T-helper 2 cell (primary cell): ENCODE measurements around the gene SRP68.
A peak's percentile ranks its signal among the peaks of the same experiment; 100 is the strongest.

Experiments
- DNase-seq, 5 experiments: peaks; one replicate each; pipeline versions ENCODE4 v3.0.0 to v3.0.0-alpha.2; 2012 to 2022
- total RNA-seq, 2 donors: gene quantifications; one replicate each; lab custom pipeline; 2026; lab: John Stamatoyannopoulos, UW

SRP68 gene
- total RNA-seq: 42.4 to 43.4 reads per million in 2 donors

DNA sequence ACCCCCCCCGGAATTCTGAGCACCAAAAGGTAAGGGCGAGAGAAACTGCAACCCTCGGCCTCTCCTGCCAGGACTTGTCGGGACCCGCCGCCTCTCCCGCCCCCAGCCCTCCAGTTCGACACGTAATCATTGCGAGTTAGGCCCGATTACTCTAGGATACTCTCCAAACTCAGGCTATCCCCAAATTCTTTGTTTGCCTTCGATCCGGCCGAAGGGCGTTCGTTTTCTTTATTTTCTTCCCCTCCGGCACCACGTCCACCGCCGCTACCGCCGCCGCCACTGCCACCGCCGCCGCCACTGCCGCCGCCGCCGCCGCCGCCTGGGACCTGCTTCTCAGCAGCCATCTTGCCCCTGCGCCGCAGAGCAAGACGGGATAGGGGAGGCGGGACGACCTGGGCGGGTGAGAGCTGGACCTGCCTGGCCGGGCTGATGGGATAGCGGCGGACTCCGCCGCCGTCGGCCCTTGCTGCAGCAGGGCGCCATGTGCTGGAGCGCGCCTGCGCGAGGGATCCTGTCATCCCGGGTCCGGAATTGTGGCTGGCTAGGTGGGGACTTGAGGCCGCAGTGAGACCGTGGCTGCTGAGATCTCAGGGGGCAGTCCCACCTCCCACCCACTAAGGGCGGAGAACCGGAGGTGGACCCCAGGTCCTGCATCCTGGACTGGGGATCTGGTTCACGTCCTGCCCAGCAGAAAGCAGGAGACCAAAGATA, at the start of gene SRP68:
Gene SRP68 (minus strand): TSS at position 370 of the 711 bp plus-strand sequence. CDS start 26 bp downstream, at position 344.
- DNase-seq: peak; percentile 59 to 89 (median 72)

DNA sequence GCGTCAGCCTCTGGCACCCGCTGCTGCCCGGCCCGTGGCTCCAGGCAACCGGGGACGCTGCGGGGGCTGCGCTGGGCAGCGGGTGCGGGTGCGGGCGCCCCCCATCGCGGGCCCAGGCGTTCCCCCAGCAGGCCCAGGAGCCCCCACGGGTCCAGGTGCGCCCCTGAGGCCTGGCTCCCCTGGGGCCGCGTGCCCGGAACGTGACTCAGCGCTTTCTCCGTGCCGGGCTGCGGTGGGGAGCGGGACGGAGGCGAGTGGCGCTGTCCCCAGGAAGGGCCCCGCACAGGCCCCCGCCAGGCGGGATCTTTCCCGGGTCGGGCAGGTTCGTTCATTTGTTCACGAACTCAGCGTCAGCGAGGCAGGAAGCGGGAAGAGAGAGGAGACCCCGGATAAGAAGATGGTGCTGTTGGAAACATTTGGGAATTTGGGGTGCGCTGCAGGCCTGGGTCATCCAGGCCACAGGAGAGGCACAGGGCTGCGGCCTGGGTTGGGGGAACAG, 49.7 kb upstream of the SRP68 start:
- DNase-seq: no peak

DNA sequence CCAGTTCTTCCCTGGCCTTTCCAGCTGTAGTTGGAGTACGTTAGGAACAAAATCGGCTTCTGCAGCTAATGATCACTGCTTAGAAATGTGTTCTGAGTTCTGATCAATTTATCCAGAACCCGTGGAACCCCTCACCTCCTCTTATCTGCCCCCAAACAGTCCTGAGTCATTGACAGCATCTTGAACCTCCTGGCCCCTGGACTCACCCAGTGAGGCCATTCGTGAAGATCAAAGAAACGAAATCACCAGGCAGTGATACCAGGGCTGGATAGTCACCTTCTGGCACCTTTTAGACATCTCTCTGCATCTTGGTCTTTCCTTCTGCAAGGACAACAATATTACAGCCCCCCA, 48.3 kb upstream of the SRP68 start:
- no peak for DNase-seq

DNA sequence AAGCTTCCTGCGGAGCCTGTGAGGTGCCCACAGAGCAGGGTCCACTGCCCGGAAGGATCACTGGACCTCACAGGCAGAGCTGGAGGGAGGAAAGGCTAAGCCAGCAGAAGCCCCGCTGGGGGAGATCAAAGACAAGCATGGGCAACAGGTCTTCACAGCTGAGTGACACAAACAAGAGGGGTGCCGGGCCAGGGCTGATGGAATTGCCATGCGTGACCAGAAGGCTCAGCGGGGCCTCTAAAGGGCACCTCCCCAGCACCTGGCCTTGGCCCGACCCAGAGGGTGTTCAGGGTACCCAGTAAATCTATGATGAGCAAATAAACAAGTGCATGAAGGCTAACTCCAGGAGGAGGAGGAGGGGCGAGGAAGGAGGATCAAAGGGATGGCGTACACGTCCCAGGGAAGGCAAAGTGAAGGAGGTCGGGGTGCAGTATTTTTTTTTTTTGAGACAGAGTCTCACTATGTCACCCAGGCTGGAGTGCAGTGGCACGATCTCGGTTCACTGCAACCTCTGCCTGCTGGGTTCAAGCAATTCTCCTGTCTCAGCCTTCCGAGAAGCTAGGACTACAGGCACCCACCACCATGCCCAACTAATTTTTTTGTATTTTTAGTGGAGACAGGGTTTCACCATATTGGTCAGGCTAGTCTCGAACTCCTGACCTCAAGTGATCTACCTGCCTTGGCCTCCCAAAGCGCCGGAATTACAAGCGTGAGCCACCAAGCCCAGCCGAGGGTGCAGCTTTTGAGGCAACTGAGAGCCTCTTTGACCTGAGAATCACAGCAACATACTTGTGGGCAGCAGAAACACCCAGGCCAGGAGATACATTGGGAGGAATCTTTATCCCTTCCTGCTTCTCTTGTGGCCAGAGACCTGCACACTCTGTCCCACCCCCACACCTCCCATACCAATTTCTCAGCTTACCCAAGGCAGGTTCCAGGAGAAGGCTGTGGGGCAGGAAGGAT, 47.4 kb upstream of the SRP68 start:
- DNase-seq: no peak

DNA sequence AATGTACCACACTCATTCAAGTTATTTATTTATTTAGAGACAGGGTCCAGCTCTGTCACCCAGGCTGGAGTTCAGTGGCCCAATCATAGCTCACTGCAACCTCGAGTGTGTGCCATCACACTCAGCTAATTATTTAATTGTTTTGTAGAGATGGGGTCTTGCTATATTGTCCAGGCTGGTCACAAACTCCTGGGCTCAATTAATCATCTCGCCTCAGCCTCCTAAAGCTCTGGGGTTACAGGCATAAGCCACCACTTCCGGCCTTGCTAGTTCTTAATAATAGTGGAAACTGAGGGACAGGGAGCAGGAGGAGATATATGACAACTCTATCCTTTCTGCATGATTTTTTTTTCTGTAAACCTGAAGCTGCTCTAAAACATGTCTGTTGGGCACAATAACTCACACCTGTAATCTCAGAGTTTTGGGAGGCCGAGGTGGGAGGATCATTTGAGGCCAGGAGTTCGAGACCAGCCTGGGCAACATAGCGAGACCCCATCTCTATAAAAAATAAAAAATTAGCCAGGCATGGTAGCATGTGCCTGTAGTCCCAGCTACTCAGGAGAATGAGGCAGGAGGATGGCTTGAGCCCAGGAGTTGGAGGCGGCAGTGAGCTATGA, 42.9 kb upstream of the SRP68 start:
- DNase-seq: no peak

DNA sequence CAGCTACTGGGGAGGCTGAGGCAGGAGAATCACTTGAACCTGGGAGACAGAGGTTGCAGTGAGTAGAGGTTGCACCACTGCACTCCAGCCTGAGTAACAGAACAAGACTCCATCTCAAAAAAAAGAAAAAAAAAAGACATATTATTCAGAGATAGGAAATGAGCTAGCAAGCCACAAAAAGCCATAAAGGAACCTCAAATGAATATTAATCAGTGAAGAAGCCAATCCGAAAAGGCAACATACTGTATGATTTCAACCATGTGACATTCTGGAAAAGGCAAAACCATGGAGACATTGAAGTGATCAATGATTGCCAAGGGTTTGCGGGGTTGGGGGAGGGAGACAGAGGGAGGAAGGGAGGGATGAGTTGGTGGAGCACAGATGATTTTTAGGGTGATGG, 39.6 kb upstream of the SRP68 start:
- DNase-seq: no peak

DNA sequence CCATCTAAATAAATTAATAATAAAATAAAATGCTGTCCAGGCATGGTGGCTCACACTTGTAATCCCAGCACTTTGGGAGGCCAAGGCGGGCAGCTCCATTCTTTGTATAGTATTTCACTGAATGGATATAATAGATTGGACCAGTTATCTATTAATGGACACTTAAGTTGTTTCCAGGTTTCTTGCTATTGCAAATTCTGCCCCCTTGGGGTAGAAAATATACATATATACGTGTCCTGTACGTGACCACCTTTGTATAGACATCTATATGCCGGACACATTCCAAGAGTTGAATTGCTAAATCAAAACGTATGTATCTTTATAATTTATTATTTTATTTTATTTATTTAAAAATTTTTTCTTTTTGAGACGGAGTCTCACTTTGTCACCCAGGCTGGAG, 35.2 kb upstream of the SRP68 start:
- peak in 1 of 5 experiments; percentile 21 for DNase-seq

DNA sequence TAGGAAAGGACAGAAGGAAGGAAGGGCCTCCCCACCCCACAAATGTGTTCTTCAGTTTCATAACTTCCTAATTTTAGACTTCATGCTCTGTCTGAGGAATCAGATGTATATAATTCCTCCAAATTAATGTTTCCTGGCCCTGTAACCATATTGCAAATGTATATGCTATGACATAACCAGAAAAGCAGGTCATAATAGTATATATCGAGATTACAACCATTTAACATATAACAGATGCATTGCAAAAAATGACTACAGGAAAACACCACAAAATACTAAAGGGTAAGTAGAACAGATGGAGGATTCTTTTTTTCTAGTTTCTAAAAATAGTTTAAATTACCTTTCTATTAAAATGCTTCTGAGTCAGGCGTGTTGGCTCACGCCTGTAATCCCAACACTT, 34.4 kb upstream of the SRP68 start:
- DNase-seq: no peak

DNA sequence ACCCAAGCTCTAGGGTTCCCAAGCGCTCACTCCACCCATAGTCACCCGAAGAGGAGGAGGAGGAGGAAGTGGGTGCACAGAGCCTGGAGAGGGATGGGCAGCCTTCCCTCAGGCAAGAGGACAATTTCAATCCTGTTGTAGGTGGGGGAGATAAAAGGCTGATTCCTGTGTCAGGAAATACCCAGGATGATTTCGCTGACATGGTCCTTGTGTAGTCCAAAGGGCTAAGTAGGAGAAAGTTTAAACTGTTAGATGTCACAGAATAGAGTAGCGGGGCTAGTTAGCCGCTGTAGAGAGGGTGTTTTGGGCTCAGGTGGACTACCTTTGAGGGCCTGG, 32.5 kb upstream of the SRP68 start:
- no peak for DNase-seq

DNA sequence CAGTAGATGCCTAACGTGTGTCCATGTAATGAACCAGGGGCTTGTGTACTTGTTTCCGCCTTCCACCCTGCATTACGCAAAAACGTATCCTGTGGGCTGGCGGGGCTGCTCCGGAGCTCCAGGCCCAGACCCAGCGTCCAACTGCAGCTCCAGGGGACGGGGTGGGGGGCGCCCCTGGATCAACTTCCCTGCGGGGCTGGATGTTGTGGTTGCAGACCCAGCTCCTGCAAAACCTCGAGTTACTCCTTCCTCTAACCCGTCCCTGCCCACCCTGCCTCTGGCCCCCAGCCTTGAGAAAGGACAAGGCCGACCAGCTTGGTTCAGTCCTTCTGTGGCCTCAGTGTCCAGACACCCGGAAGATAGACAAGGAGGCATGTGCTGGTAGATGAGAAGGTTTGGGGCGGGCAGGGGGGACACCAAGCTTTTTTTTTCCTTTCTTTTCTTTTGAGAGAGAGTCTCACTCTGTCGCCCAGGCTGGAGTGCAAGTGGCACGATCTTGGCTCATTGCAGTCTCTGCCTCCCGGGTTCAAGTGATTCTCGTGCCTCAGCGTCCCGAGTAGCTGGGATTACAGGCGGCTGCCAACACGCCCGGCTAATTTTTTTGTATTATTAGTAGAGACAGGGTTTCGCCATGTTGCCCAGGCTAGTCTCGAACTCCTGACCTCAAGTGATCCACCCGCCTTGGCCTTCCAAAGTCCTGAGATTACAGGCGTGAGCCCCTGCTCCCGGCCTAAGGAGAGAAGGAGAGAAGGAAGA, 32.0 kb upstream of the SRP68 start:
- no peak for DNase-seq

DNA sequence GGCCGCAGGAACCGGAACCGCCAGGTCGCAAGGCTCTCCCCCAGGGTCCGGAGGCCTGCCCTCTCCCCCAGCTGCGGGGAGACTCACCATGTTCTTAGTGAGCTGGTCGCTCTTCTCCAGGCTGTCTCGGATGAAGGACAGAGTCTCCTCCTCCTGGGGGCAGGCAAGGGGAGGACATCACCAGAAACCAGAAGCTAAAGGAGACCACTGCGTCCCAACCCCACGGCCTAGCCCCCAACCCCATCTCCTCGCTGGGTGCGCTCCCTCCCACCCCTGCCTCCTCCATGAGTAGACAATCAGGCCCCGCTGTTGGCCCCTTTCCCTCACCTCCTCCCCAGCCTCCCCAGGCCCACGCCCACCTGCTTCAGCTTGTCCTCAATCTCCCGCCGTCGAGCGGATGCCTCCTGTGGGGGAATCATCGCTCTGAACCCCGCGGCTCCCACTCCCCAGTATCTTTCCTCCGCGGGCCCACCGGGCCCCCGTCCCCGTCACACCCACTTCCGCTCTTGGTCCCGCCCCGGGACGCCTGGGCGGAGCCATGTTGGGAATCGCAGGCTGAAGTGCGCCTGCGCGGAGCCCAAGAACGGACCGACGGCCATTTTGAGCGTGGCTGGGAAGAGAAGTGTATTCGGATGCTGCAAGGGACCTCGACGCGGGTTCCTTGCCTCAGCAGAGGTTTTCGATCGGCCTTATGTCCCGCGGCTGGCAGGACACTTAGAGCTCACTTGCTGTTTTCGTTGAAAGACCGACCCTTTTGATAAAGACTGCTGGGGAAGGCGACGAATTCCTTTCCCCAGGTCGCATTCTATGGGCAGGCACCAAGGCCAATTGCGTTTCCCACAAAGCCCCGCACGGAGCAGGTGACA, 31.2 kb upstream of the SRP68 start, which contains the start of gene EXOC7:
Gene EXOC7 (minus strand): TSS at position 514 of the 866 bp plus-strand sequence. CDS start 95 bp downstream, at position 419.
- DNase-seq: peak; percentile 85 to 91 (median 87)

DNA sequence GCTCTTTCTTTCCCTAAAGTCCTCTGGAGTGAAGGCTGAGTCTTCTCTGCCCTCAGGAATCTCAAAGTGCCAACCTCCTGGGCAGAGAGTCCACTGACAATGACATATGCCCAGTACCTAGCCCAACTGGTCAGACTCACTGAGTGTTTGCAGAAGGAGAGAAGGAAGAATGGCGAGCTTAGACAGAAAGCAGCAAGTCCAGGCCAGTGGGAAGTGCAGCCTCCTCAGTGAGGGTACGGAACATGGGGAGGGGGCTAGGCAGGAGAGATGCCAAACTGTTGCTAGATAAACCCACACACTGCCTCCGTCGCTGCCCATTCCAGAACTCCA, 30.6 kb upstream of the SRP68 start:
- no peak for DNase-seq

DNA sequence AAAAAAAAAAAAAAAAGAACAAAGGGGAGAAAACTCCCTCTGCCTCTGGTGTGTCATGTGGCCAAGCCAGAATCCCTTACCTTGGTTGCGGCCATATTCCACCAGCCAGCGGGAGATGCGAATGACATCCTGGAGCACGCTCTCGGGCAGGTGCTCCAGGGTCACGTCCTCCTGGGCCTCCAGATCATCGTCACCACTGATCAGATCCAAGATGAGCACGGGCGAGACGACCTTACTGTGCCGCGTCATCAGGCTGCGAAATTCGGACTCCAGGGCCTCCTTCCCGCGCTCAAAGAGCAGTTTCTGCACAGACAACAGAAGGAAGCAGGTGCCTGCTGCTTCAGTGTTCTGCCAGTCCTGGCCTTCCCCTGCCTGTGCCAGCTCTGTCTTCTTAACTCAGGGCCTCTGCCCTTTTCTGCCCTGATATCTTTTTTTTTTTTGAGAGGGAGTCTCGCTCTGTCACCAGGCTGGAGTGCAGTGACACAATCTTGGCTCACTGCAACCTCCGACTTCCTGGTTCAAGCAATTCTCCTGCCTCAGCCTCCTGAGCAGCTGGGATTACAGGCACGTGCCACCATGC, 25.5 kb upstream of the SRP68 start:
- DNase-seq: no peak

DNA sequence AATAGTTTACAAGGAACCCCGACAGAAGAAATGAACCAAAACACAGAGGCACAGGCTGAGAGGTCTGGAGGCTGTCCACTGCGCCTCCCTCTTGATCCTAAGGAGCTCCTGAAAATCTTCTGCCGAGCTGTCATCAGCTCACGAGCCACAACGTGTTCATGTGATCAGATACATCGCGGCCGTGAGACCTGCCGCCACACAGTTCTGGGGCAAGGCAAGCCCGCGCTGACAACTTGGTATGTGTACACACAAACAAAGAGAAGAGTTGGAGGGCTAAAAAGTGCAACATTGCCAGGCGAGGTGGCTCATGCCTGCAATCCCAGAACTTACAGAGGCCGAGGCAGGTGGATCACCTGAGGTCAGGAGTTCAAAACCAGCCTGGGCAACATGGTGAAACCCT, 23.6 kb upstream of the SRP68 start:
- no peak for DNase-seq

DNA sequence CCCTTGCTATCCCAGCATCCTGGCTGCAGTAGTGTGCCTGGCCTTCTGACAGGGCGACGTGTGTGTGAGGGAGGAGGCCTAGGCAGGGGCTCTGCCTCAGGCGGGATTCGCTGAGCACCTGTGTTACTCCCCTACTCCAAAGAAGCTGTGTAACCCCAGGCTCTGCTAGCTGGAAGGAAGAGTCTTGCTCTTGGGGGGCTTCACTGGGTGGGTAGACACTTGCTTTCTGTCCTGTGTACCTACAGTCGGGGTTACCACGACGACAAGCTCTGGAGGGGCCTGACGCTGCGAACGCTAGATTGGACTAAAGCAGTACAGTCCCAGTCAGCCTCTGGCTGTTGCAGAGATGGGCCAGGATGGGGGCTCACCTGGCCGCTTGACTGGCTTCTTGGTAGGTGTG, 21.7 kb upstream of the SRP68 start:
- no peak for DNase-seq

DNA sequence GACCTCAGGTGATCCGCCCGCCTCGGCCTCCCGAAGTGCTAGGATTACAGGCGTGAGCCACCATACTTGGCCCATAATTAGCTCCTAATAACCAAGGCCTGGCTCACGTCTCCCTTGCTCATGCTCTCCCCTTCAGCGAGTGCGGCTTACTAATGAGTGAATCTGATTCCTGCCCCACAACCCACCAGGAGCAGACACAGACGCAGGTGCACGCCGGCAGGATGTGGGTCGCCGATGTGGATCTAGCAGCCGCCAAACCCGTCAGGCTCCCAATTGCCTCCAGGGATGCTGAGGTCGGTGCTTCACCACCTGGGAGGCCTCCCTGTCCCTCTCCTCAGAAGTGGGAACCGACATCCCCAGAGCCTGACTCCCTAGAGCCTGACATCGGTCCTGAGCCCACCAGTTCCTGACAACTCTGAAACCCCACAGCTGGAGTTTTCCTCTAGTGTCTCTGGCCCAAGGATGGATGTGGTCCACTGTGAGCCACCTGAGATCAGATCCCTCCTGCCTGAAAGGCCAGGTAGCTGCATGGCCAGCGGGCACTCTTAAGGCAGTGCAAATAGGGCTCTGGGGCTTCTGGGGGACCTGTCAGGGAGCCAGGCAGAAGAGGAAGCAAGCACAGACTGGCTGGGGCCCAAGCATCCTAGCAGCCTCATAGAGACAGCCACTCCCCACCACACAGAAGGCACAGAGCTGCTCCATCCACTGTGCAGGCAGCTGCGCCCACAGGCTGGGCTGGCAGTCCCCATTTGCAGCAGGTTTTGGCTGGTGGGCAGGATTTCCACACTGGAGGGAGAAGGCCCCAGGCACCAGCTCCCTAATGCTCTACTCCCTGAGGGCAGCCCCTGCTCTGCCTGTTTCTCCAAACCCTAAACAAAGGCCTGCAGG, 20.5 kb upstream of the SRP68 start:
- no peak for DNase-seq

DNA sequence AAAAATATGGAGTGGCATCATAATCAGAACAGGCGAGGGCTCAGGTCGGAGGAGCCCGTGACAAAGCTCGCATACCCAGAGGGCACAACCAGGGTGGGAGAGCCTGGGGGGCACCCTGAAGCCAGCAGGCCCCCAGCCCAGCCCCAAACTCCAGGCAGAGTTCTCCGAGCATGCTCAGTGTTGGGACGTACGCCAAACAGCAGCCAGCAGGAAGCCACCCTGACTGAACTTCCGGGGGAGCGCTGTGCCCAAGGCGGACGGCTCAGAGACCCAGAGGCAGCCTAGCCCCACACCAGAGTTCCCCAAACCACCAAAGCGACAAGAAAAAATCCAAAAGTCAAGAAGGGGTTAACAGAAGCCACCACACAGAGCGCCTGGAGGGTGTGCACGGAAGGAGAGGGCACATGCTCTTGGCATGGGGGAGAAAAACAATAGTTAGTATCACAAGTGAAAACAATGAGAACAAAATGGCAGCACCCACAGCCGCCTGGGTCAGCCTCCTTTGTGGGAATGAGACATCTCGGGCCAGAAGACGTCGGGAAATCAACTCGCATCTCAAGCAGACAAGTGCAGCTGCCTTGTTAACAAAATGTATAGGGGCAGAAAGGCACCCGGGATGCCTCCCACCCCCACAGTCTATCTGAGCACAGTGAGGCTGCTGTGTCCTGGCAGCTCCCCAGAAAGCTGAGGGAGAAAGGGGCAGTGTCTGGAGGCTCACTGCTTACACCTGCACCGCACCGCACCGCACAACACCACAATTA, 19.4 kb upstream of the SRP68 start:
- no peak for DNase-seq

DNA sequence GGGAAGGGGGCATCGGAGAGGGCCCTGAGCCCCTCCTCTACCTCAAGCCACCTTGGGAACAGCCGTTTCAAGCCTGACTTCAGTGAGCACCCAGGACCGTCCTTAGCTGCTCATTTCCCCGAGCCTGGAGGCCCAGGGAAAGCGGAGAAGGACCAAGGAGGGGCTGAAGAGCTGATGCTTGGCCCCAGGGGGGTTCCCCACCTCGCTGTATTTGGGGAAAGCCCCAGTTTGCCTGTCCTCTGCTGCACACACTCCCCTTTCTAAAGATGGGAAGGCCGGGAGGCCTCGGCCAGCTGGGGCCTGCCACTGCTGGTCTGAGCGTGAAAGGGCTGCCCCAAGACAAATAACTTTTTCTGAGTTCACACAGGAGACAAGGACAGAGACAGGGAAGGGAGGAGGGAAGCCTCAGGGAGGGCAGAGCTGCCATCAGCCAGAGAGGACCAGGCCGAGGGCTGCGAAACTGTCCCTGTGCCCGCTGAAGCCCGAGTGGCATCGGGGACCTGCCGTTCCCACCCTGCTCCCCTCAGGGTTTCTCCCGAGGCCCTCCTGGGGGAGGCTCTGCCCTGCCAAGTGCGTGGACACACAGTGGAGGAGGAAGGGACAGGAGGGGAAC, 18.3 kb upstream of the SRP68 start:
- DNase-seq: no peak
